Measurements from ENCODE around the gene DHX8.

DHX8 gene

DNA sequence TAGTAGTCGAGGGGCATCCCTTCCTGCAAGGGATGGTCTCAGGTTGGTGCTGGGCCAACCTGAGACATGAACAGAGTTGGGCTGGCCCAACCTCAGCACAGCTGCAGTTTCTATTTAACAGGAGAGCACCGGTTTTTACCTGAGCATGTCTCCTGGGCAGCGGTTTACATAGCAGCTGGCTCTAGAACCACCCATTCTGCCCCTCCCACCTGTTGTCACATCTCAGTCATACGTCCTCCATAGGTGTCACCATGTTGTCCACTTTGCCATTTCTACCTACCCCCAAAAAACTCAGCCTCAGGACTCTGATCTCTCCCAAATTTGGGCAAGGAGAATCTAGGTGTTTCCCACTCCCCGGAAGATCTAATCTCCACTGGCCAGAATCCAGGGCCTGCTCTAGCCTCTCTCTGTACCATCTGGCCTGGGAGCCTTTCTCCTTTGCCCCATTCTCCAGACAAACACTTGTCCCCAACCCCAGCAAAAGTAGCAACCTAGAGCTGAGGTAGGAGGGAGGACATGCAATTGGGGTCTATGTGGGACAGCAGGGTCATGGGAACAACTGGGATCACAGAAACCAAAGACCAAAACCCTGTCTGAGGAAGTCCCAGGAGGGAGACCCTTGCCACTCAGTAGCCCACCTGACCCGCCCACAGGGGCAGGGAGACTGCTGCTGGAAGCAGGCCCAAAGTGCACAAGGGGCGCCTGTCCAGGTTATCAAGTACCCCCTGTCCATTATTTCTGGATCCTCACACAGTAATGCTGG is 43.3 kb downstream of the DHX8 start:
- no peak for DNase-seq

DNA sequence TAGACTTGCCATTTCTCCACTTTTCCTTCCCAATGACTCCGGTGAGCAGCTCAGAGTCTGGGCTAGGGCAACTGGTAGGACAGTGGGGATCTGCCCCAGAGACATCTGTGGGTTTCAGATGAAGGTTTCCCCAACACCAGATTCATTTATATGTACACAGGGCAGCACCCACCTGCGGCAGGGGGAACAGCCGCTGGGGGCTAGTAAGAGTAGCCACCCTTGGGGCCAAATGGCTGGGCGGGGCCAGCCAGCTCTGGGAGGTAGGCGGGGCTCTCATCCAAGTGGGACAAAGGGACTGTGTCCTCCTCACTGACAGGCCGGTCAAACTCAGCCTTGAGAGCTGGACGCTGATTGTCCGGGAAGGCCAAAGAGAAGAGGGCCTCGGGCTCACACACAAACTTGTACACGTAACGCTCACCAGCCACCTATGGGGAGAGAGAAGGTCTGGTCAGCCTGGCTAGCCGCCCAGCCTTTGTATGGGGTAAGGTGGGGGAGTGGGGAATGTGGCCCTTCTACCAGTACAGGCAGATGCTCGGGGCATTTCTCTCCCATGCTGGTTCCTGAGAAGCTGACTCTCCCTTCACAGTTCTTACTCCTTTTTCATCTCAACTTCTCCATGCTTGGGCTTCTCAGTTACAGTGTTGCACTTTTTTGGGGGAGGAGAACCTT is 44.7 kb downstream of the DHX8 start:
- DNase-seq: no peak

DNA sequence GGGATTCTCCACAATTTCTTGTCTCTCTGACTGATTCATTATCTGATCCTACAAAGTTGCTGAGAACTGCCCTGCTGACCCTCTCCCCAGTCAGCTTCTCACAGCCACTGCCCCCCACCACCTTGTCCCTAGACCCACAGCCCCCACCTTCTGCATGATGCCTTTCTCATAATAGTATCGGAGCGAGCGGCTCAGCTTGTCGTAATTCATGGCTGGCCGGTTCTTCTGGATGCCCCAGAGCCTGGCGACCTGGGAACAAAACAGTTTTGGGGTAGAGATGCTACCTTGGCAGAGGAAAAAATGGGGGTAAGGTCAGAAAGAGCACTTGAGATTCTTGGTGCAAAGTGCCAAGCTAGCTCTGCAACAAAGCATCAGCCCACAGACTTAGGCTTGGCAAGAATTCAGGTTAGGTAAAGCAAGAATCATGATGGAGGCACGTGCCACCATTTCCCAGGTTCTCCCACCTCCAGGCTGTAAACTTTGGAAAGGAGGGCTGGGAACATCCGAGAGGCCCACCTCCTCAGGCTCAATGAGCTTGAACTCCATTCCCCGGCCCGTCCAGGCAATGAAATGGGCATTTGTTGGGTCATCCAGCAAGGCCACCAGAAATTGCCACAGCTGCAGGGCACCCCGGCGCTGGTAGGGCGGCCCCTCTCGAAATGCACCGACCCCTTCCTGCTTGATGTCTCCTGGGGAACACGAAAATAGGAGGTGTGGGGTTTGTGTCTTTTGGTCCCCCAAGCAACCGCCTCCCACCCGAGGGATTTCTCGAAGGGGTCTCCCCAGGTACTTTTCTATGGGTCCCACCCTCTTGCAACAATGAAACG is 45.4 kb downstream of the DHX8 start:
- DNase-seq: no peak

DNA sequence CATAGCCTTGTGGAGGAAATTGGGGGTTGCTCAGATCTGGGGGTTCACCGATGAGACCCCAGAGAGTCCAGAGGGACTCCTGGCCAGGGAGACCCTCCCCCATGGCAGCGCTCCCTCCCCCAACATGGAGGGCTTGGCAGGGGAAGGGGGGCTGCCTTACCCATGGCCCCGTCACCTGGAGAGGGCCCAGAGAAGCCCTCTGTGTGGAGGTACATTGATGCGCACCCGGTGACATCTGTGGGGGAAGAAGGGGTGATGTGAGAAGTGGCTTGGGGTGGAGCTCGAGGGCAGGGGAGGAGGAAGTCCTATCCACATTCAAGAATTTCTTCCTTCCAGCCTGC is 46.1 kb downstream of the DHX8 start:
- no peak for DNase-seq

DNA sequence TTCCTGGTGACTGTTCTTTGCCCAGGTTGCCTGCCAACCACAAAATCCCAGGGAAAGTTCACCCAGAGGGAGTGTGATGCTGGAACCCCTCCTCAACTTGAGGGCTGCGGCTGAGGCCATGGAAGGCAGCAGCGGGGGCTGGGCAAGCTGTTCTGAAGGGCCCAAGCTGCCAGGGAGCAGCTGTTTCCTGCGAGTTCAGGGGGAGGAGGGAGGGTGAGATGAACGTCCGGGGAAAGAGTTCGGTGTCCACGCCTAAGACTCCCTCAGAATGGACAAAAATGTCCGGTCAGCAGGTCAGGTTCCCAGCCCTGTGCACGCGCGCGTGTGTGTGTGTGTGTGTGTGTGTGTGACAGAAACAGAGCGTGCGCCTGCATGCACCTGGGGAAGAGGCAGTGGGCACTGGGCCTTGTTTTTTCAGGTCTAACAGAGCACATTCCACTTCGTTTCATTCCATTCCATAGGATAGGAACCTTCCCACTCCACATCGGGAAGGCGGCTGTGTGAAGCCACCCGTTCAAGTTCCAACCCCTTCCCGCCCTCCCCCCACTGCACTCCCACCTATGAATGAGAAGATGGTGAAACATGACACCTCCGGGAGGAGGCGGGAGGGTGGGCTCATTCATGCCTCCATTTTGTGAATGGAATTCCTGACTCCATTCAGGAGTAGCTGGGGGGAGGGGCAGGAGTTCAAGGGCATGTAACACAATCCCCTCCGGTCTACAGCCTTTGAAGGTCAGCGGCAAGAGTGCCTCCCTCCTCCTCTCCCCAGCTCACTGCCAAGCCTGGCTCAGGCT is 46.7 kb downstream of the DHX8 start:
- DNase-seq: peak; percentile 78

DNA sequence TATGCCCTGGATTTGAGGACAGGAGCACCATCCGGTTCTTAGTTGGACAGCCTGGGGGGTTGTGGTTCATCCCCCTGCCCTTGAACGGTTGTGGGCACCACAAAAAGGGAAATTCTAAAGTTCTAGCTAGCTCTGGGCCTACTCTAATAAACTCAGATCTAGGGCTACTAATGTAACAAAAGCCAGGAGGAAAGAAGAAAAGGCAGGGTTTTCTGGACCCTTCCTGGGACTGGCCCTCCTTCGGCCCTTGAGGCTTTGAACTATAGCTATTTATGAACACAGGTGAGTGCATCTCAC is 47.3 kb downstream of the DHX8 start:
- no peak for DNase-seq

DNA sequence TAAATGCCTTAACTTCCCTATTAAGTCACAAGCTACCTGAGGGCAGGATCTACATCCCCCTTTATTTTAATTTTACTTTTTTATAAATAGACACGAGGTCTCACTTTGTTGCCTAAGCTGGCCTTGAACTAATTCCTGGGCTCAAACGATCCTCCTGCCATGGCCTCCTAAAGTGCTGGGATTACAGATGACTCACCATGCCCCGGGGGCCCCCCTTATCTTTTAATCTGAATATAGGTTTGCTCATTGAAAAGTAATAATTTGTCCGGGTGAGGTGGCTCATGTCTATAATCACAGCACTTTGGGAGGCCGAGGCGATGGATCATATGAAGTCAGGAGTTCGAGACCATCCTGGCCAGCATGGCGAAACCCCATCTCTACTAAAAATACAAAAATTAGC is 48.2 kb downstream of the DHX8 start:
- no peak for DNase-seq

DNA sequence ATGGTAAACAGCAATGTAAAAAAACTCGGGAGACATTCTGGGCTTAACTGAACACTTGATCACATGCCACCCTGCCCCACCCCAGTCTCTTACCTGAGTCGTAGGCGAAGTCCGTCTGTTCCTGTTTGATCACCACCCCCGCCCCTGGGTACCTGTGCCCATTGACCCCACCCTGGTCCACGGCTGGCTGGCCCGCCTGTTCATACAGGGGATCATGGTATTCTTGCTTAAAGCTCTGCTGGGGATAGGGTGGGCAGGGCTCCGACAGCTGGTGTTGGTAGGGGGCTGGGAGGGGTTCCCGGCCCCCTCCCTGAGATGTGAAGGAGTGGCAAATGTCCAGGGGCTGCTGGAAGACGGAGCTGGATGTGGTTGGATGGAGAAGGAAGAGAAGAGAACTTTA is 48.8 kb downstream of the DHX8 start:
- DNase-seq: no peak

DNA sequence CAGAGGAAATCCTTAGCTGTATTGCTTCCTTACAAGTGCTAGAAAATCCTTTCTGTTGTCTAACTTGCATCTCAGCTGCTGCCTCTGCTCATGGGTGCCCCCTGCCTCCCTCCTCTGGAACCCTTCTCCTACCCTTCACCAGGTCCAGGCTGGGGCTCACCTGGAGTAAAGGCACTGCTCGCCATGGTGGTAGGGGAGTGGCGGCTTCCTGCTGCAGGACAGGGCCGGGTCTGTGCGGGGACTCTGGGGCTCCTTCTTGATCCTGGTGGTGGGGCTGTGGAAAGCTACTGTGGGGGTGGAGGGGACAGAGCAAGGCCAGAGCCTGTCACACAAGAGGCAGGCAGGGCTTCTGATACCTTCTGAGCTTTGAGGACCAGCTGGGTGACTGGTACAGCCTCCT is 49.9 kb downstream of the DHX8 start:
- no peak for DNase-seq

DNA sequence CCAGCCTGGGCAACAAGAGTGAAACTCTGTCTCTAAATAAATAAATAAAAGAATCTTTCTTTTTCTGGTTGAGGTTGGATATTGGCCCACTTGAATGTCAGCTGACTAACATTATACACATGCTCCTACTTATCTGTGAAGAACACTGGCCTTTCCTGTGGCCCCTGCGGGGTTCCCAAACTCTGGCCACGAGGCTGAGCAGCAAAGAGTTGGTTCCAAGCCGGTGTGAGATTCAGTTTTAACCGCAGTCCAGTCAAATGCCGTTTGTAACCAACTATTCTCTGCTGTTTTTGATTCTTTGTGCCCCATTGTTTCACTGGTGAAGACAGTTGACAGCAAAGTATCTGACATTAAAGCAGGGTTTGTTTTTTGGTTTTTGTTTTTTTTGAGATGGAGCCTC is 51.1 kb downstream of the DHX8 start:
- DNase-seq: no peak

DNA sequence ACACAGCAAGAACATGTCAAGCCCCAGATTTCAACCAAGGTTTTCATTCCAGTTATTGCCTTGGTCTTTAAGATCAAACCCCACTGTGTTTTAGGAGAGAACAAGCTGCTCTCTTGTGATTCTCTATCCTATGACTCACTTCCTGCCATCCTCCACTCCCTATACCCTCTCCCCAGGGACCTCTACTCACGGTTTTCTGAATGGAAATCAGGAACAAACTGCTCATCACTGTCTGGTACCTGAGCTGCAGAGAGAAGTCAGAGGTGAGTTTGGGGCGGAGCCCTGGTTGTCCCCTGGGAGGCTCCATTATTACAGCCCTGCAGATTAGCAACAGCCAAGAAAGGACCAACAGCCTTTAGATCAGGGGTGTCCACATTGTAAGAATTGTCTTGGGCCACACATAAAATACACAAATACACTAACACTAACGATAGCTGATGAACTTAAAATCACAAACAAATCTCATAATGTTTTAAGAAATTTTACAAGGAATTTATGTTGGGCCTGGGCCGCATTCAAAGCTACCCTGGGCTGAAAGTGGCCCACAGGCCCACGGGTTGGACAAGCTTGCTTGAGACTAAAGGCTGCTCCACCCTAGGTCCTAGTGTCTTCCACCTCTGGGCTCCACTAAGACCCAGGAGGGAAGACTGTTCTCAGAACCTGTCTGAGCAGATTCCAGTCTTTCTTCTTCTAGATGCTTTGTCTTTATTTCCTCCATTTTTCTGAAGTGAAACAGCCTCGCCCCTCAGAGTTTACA is 52.6 kb downstream of the DHX8 start:
- no peak for DNase-seq

DNA sequence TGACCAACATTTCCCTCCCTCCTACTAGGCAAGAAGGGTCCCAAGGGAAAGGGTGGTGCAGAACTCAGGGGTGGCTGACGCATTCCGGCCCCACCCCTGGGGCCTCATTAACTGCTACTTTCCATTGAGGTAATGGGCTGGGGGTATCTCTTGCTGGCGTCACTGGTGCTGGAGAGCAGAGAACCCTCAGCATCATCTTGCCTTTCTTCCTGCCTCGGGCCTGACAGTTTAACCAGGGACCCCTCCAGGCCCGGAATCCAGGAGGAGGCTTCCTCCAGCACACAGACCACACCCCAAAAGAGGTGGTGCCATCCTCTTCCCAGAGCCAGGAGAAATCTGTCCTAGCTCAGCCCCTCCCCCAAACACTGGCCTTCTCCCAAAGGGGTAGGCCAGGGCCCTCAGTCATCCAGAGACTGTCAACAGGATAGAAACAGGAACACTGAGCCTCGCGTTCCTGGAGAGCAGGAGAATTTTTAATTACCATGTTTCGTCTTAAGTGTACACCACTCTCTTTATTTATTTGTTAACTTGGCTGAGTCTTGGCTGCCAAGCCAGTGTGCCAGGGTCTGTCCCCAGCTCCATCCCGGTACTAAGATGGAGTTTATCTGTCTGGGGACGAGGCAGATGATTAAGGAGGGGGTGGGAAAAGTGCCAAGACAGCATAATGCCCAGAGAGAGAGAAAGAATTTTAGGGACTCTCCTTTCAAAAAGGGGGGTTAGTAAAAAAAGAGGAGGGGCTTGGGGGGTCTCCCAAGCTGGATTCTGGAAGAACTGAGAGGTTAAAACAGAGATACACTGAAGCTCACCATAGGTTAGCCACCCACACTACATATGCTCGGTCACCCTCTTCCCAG is 57.3 kb downstream of the DHX8 start:
- no peak for DNase-seq

DNA sequence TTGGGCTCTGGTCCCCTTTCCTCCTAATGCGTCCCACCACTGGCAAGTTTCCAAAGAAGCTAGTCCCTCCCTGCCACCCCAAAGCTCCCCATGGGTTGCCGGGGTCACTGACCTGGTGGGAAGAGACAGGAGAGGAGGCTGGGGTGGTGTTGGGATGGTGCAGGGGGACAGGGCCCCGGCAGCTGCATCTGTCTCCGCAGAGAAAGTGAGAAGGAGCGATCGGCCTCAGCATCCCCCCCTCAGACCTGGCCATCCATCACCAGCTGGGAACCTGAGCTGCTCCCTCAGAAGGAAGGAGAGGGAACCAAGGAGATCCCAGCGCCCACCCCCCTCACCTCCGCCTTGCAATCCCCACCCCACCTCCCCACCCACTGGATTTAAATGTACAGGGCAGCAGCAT is 59.1 kb downstream of the DHX8 start:
- no peak for DNase-seq

DNA sequence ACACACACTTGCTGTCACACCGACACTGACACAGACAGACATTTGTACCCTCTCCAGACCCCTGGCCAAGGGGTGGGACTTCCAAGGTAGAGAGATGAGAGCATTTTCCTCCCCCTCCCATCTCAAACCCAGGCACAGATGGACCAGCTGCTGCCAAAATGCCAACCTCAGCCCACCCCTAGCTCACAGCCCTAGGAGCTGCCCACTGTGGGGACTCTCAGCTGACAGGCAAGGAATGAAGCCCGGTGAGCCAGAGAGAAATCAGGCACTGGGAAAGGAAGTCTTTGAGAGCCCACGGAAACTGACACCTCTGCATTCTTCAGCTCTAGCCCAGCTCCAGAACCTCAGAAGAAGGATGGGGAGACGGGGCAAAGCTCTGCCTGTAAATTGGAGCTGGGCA is 59.5 kb downstream of the DHX8 start:
- no peak for DNase-seq

DNA sequence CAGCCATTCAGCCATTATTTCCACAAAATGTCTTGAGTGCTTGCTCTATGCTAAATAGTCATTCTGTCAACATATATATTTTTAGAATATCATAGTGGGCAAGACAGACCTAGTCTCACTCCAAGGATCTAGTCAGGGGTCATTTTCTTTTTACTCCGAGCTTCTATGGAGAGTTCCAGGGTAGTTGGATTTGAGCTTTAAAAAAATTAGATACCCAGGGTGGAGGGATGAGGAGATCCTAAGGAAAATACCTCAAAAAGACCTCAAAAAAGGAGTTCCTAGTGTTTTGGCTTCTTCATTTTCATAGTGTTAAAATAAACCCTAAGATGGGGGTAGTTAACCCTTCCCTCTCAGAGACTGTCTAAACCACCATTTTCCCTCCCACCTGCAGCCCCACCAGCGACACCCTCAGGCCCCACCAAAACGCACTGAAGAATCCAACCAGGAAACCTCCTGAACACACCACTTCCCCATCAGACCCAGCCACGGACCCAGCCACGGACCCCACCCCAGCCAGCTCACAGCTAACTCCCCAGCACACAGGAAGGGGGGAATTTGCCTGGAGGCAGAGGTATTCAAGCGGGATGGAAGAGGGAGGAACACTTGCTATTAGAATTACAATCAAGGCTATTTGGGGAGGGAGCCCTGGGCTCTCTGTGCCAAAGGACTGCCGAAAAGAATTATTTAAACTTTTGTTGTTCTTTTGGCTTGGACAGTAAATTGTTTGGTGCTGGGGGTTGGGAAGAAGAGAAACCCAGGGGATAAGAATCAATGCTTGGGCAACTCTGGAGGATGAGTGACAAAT is 60.2 kb downstream of the DHX8 start:
- no peak for DNase-seq

DNA sequence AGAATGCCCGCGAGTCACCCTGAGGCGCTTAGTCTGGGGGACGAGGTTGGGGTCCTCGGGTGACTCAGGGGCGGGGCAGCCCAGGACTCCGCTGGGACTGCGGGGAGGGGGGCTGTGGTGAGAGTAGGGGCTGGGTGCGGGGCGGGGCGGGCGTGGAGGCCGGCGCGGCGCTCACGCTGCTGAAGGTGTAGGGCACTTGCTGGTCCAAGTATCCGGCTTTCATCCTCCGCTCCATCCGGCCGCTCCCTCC is 61.5 kb downstream of the DHX8 start:
- no peak for DNase-seq

DNA sequence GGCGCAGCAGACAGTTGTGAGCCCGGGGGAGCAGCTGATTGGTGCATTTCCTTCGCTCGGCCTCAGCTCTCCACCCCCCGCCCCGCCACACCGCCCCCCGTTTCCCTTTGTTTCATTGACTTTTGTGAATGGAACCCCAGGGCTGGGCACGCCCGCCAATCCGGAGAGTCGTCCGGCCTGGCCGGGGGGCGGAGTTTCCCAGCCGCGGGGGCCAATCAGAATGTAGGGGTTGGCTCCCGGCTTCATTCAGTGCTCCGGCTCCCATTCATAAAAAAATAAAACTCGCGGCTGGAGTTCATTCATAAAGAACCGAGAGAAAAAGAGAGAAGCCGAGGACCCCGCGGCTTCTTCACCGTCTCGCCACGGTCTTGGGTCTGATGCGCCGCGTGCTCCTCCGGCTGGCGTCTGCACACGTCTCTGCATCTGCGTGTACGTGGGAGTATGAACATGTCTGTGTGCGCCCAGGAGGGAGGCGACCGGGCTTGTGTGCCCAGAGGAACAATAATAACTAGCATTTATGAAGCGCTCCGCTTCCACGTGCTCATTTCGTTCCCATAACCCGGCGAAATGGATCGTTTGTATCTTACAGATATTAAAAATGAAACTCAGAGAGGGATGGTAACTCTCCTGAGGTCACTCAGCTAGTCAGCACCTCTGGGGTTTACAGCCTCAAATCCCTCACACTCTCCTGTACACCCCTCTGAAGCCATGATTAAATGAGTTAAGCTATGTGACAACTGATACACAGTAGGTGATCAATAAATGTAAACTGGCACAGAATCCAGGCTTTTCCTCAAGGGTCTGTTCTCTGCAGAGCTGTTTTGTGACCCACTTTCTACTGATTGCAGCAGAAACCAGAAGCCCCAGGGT is 62.8 kb downstream of the DHX8 start, which contains the start of gene ETV4:
Gene ETV4 (minus strand): TSS at position 22 of the 870 bp plus-strand sequence. CDS start 723 bp downstream, outside the sequence.
- peak; percentile 12 to 47 for DNase-seq

DNA sequence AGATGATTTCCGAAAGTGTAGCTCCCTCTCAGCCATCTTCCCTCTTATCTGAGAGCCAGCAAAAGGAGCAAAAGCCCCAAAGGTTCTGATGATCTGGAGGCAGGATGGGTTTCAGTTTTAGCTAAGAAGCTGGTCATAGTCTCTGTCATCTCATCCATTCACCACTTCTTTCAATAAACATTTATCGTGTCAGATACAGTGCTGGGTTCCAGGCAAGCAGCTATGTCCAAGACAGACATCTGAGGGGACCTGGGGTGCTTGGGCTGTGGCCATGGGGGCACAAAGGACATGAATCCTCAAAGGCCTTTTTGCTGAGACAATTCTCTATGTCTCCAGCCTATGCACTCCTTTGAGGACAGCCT is 63.4 kb downstream of the DHX8 start:
- no peak for DNase-seq

DNA sequence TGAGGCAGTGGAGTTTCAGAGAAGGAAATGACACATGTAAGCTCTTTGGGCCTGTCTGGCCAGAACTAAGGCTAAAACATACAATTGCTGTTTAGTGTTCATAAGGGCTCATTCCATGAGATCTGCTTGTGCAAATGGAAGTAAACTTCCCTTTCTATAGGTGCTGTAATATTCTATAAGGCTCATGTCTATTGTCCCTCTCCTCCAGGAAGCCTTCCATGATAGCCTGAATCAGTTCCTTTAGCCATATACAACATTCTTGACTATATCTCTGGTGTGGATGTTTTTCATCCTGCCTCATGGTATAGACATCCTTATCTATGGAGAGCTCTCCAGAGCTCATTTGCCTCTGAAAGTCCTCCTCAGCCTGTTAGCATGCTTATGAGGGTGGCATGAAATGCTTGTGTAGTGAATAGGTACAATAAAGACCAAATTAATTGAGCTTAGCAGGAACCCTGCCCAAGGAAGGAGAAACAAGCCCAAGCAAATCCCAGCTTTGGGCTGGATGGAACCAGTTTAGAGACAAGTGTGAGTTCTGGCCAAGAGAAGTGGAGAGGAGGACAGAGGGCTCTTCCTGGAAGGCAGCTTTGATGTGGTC is 64.0 kb downstream of the DHX8 start:
- no peak for DNase-seq

Measured in NCI-H187 (cell line).